IMR-90 (cell line): ENCODE results near the gene DISP2. TPM values are rescaled to one million over a fixed set of nuclear protein-coding genes. Genes with fewer than 3 reads are reported as not detected.

Experiments
- ATAC-seq: fragments of 200-7000 bp; cut with Tn5 transposase; 2 replicates; pipeline ENCODE4 v1.9.1; 2020; ENCODE audit warnings: low read depth, mild to moderate bottlenecking, moderate library complexity
- BruUV-seq: library from RNA; stranded (reverse); fragments of 400-500 nt; replicated peaks from 2 replicates; lab custom pipeline; 2021; lab: Mats Ljungman, UMichigan
- CTCF ChIA-PET: fragments of 300-600 bp; formaldehyde crosslinking; extraction: SDS; loops from one replicate; lab custom pipeline; 2021; ENCODE audit warnings: antibody characterized with exemption; lab: Yijun Ruan, JAX
- POLR2A ChIA-PET: fragments of 300-600 bp; sonication (Branson Sonifier 250); formaldehyde crosslinking; loops from one replicate; lab custom pipeline; 2022; ENCODE audit warnings: antibody characterized with exemption; ENCODE audit not compliant: unreplicated experiment; lab: Charles Lee
- DNase-seq: peaks from one replicate; pipeline ENCODE4 v3.0.0; 2013
- H2AFZ ChIP-seq: replicated peaks from 2 replicates; pipeline ENCODE3; 2013; ENCODE audit warnings: low read length, mild to moderate bottlenecking; ENCODE audit not compliant: poor library complexity
- H2AK5ac ChIP-seq: 2 replicates; pipeline ENCODE4 v1.6.1; 2013; ENCODE audit warnings: low read depth, low read length, inconsistent platforms
- H2AK9ac ChIP-seq: replicated peaks from 2 replicates; pipeline ENCODE3; 2013; ENCODE audit warnings: mild to moderate bottlenecking, low read depth, low read length, moderate library complexity; ENCODE audit not compliant: poor library complexity
- H2BK120ac ChIP-seq: 2 replicates; pipeline ENCODE4 v1.6.1; 2013; ENCODE audit warnings: low read depth, low read length, inconsistent platforms
- H2BK15ac ChIP-seq: 3 replicates; pipeline ENCODE4 v1.6.1; 2013; ENCODE audit warnings: low read depth, low read length, inconsistent platforms
- H2BK20ac ChIP-seq: 2 replicates; pipeline ENCODE4 v1.6.1; 2013; ENCODE audit warnings: low read depth, mild to moderate bottlenecking, inconsistent platforms, low read length, moderate library complexity
- H2BK5ac ChIP-seq: 2 replicates; pipeline ENCODE4 v1.6.1; 2013; ENCODE audit warnings: mild to moderate bottlenecking, low read depth, low read length, inconsistent platforms; ENCODE audit not compliant: poor library complexity, severe bottlenecking
- H3K14ac ChIP-seq: replicated peaks from 2 replicates; pipeline ENCODE4 v1.6.1; 2013; ENCODE audit warnings: low read depth, low read length, inconsistent platforms
- H3K18ac ChIP-seq: 2 replicates; pipeline ENCODE4 v1.6.1; 2013; ENCODE audit warnings: low read depth, low read length, control low read depth
- H3K23ac ChIP-seq: 2 replicates; pipeline ENCODE4 v1.6.1; 2013; ENCODE audit warnings: low read depth, low read length, inconsistent platforms
- H3K27ac ChIP-seq: 2 replicates; pipeline ENCODE4 v1.5.1; 2013; ENCODE audit warnings: mild to moderate bottlenecking, control low read depth, low read length; ENCODE audit not compliant: insufficient read depth
- H3K27me3 ChIP-seq: 2 replicates; pipeline ENCODE4 v1.6.1; 2013; ENCODE audit warnings: low read length; ENCODE audit not compliant: control insufficient read depth, insufficient read depth
- H3K36me3 ChIP-seq: 2 replicates; pipeline ENCODE4 v1.6.1; 2013; ENCODE audit warnings: low read length, mixed read lengths; ENCODE audit not compliant: control insufficient read depth, insufficient read depth
- H3K4ac ChIP-seq: 2 replicates; pipeline ENCODE4 v1.6.1; 2013; ENCODE audit warnings: low read depth, low read length, inconsistent platforms
- H3K4me1 ChIP-seq: 2 replicates; pipeline ENCODE4 v1.6.1; 2013; ENCODE audit warnings: low read length, mixed read lengths; ENCODE audit not compliant: control insufficient read depth, insufficient read depth
- H3K4me2 ChIP-seq: 2 replicates; pipeline ENCODE4 v1.6.1; 2013; ENCODE audit warnings: low read depth, mild to moderate bottlenecking, control low read depth, low read length, moderate library complexity
- H3K4me3 ChIP-seq: 2 replicates; pipeline ENCODE4 v1.5.1; 2013; ENCODE audit warnings: low read depth, mild to moderate bottlenecking, control low read depth, low read length, moderate library complexity; ENCODE audit not compliant: insufficient read depth
- H3K56ac ChIP-seq: 2 replicates; pipeline ENCODE4 v1.6.1; 2013; ENCODE audit warnings: low read length, inconsistent platforms; ENCODE audit not compliant: insufficient read depth; ENCODE audit errors: extremely low read depth
- H3K79me1 ChIP-seq, 2 experiments: 2 replicates each; pipeline ENCODE4 v1.6.1; 2013; ENCODE audit warnings: low read length in 2 of 2, inconsistent platforms in 1 of 2, low read depth in 1 of 2
- H3K9ac ChIP-seq: 2 replicates; pipeline ENCODE4 v1.6.1; 2013; ENCODE audit warnings: low read depth, low read length, control low read depth
- H3K9me1 ChIP-seq: 2 replicates; pipeline ENCODE4 v1.6.1; 2013; ENCODE audit warnings: low read length, inconsistent platforms; ENCODE audit not compliant: insufficient read depth
- H3K9me3 ChIP-seq: 2 replicates; pipeline ENCODE4 v1.6.1; 2013; ENCODE audit warnings: low read length; ENCODE audit not compliant: control insufficient read depth, insufficient read depth
- H4K20me1 ChIP-seq: 2 replicates; pipeline ENCODE4 v1.6.1; 2013; ENCODE audit warnings: low read length, inconsistent platforms; ENCODE audit not compliant: insufficient read depth
- H4K5ac ChIP-seq: 2 replicates; pipeline ENCODE4 v1.6.1; 2013; ENCODE audit warnings: mild to moderate bottlenecking, low read depth, low read length, control low read depth
- H4K8ac ChIP-seq, 2 experiments: 2 replicates each; pipeline ENCODE4 v1.6.1; 2013; ENCODE audit warnings: low read depth in 2 of 2, low read length in 2 of 2, control low read depth in 1 of 2, inconsistent platforms in 1 of 2
- H4K91ac ChIP-seq: 2 replicates; pipeline ENCODE4 v1.6.1; 2013; ENCODE audit warnings: low read depth, low read length, inconsistent platforms; ENCODE audit not compliant: insufficient read depth
- BHLHE40 ChIP-seq: fragments of 150-350 bp; IDR thresholded peaks from 2 replicates; pipeline ENCODE4 v1.6.1; 2016; ENCODE audit warnings: mild to moderate bottlenecking, low read depth, low read length
- CEBPB ChIP-seq: IDR thresholded peaks from 2 replicates; pipeline ENCODE4 v1.6.1; 2012; ENCODE audit warnings: low read depth, low read length, improper control_type of control experiment
- CHD1 ChIP-seq: IDR thresholded peaks from 2 replicates; pipeline ENCODE4 v1.6.1; 2012; ENCODE audit warnings: low read depth, low read length, improper control_type of control experiment
- ELK1 ChIP-seq: fragments of 150-350 bp; IDR thresholded peaks from 2 replicates; pipeline ENCODE4 v1.6.1; 2016; ENCODE audit warnings: low read depth, mild to moderate bottlenecking, low read length, moderate library complexity, borderline replicate concordance
- FOS ChIP-seq: fragments of 150-350 bp; IDR thresholded peaks from 2 replicates; pipeline ENCODE4 v1.6.1; 2016; ENCODE audit warnings: low read depth, low read length
- MAFK ChIP-seq: IDR thresholded peaks from 2 replicates; pipeline ENCODE4 v1.6.1; 2012; ENCODE audit warnings: low read depth, low read length, improper control_type of control experiment
- MAZ ChIP-seq: IDR thresholded peaks from 2 replicates; pipeline ENCODE4 v1.6.1; 2012; ENCODE audit warnings: low read depth, mild to moderate bottlenecking, low read length, improper control_type of control experiment, moderate library complexity, borderline replicate concordance
- MXI1 ChIP-seq: IDR thresholded peaks from 2 replicates; pipeline ENCODE4 v1.6.1; 2012; ENCODE audit warnings: low read depth, mild to moderate bottlenecking, low read length, moderate library complexity, borderline replicate concordance
- NFE2L2 ChIP-seq: fragments of 150-350 bp; IDR thresholded peaks from 2 replicates; pipeline ENCODE4 v1.6.1; 2016; ENCODE audit warnings: low read depth, mild to moderate bottlenecking, low read length
- RAD21 ChIP-seq: IDR thresholded peaks from 2 replicates; pipeline ENCODE4 v1.6.1; 2012; ENCODE audit warnings: low read length, improper control_type of control experiment
- RCOR1 ChIP-seq: IDR thresholded peaks from 2 replicates; pipeline ENCODE4 v1.6.1; 2012; ENCODE audit warnings: mild to moderate bottlenecking, low read length, improper control_type of control experiment; ENCODE audit not compliant: insufficient replicate concordance
- RFX5 ChIP-seq: IDR thresholded peaks from 2 replicates; pipeline ENCODE4 v1.8.0; 2012; ENCODE audit warnings: low read depth, mild to moderate bottlenecking, low read length, moderate library complexity
- SMC3 ChIP-seq: fragments of 150-350 bp; IDR thresholded peaks from 2 replicates; pipeline ENCODE4 v1.6.1; 2016; ENCODE audit warnings: low read depth, mild to moderate bottlenecking, antibody characterized with exemption, low read length, moderate library complexity
- WGBS, 2 experiments: methylation state at CpG; one replicate each; pipeline versions ENCODE4 v1.1.5 to v1.1.7; 2013; ENCODE audit warnings: missing lambda C conversion rate in 2 of 2; ENCODE audit not compliant: insufficient read length in 1 of 2; ENCODE audit errors: extremely low coverage in 2 of 2; 5-methylcytosine and 5-hydroxymethylcytosine counted together
- dilution Hi-C: fragments of 300-500 bp; cut with HindIII; formaldehyde crosslinking; loops from one replicate; pipeline ENCODE4 v1.14.3; 2018; ENCODE audit warnings: low sequenced_read_pairs; ENCODE audit not compliant: unreplicated experiment
- in situ Hi-C: fragments of 300-500 bp; cut with MboI; formaldehyde crosslinking; loops from 3 replicates; pipeline ENCODE4 v1.14.3; 2019; ENCODE audit warnings: low sequenced_read_pairs, inconsistent platforms, mixed read lengths
- intact Hi-C: fragments of 100-400 bp; cut with micrococcal nuclease; formaldehyde crosslinking; loops from 2 replicates; pipeline ENCODE4 v1.10.0; 2022
- polyA plus RNA-seq, 3 experiments: library from polyadenylated mRNA; depleted of rRNA; stranded (reverse); fragments of >200 nt; gene quantifications; 2 replicates each; pipeline ENCODE4 v1.2.3, GENCODE V29; 2012; ENCODE audit warnings: low replicate concordance in 1 of 3
- total RNA-seq: library from RNA; depleted of rRNA; stranded (reverse); fragments of >200 nt; gene quantifications from 2 replicates; pipeline ENCODE4 v1.2.3, GENCODE V29; 2012
- TF ChIP-seq, protein P1 (sequence below): fragments of 150-350 bp; IDR thresholded peaks from 2 replicates; pipeline ENCODE4 v1.6.1; 2017; ENCODE audit warnings: mild to moderate bottlenecking, antibody characterized with exemption, low read length, low read depth

The DISP2 gene
- total and polyA plus RNA-seq, 2 of the 4 experiments (the other 2 are of a cell fraction), result 0.34 to 0.36 TPM

DNA sequence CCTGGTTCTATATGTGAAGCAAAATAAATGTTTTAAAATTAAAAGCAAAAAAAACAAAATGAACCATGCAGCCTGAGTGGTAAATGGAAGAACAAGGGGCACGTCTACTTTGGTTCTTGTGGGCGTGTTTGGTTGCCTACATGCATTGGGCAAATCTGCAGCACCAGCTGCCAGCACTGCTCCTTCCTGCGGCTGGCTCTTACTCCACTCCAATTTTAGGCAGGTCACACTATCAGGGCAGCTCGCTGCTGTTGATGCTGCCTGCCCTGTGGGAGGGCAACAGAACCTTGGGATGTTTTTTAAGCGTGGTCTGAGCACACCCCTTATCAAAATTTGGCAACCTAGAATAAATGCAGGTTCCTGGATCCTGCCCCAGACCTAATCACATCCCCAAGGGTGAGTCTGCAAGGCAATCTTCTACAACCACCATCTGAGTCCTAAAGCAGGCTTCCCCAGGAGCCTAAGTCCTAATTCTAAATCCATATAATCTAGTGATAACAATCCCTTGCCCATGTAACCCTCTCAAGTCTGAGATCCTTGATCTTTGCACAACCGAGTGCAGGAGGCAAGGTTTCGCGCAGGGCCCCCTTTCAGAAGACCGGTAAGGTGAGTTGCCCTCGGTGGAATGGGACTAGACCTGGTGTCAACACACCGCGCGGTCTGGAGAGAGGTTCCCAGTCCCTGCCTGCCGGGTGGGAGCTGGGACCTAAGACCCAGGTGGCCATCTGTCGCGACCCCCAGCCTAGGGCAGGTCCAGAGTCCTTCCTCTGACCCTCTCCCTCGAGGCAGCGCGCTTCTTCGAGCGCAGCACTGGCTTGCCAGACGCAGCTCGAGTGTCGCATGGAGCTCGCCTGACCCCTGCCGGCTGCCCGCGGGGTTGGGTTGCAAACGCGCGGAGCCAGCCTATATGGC is 63.5 kb downstream of the DISP2 start:
- Histone ChIP-seq H3K18ac (no peak overlapping the region), H3K79me1 (no peaks in the 10 kb centered on the region), H3K27ac (no peak overlapping the region), H3K9me1 (no peaks in the 10 kb centered on the region), H2BK20ac (no peak overlapping the region), H2AK5ac (0 out of 2 replicates have a peak overlapping the region, but pooled peaks have one; percentile 20), H2AK9ac (peak overlapping the region; percentile 96), H4K20me1 (peaks cover 3% of the 10 kb centered on the region; the same call in 1 of the 2 replicates), H3K56ac (no peak overlapping the region), H3K23ac (no peak overlapping the region), H3K4me1 (no peaks in the 10 kb centered on the region), H3K14ac (no peak overlapping the region), H3K9ac (0 out of 2 replicates have a peak overlapping the region, but pooled peaks have one; percentile 4), H3K9me3 (no peaks in the 10 kb centered on the region), H4K5ac (no peak overlapping the region), H2BK5ac (no peak overlapping the region), H4K8ac (no peak overlapping the region; a peak in 1 of 4 replicates), H3K4me3 (no peak overlapping the region), H2AFZ (peak overlapping the region; percentile 88), H3K4me2 (peak overlapping the region; percentile 84), H2BK120ac (no peak overlapping the region), H3K36me3 (peaks cover 9% of the 10 kb centered on the region), H3K27me3 (no peaks in the 10 kb centered on the region; the same call in 1 of the 2 replicates), H2BK15ac (no peak overlapping the region), H3K4ac (no peak overlapping the region), H4K91ac (no peak overlapping the region)
- POLR2A ChIA-PET, result interaction anchor here (0.6 kb wide), 1 partner anchor 1759 kb away, joined by 20 read pairs; no protein-coding TSS in a partner anchor
- in situ Hi-C loops, result loop anchor here (5.0 to 10.0 kb wide), 3 partner anchors 99 to 377 kb away; partner anchors contain the start of gene INAFM2
- dilution Hi-C loops, result no loop called here
- peak; percentile 52 for DNase-seq
- no TSS peak for BruUV-seq
- ATAC-seq, result peak; percentile 99
- WGBS, 2 experiments, result 0% methylated on average over 2 of the region's 31 CpGs; no CpG with 5 or more reads in 1 of the 2 experiments
- CTCF ChIA-PET, result interaction anchor here (0.7 to 1.6 kb wide), 3 partner anchors 16 to 93 kb away, joined by 4 to 5 read pairs (median 5); partner anchors contain the start of gene IVD
- intact Hi-C loops, result loop anchor here (1.0 kb wide), 5 partner anchors 53 to 142 kb away; partner anchors contain the start of genes CCDC9B and INAFM2
- peak; percentile 88 for TF ChIP-seq SMC3
- TF ChIP-seq BHLHE40, result no peak
- TF ChIP-seq FOS, result no peak
- TF ChIP-seq RAD21, result peak; percentile 96
- TF ChIP-seq CEBPB, result no peak
- TF ChIP-seq ELK1, result no peak
- TF ChIP-seq RCOR1, result no peak
- TF ChIP-seq MAZ, result peak; percentile 54; the same call in 1 of the 2 replicates
- no peak for TF ChIP-seq MXI1
- TF ChIP-seq CHD1, result no peak
- no peak for TF ChIP-seq RFX5
- TF ChIP-seq NFE2L2, result no peak
- TF ChIP-seq, protein P1, sequence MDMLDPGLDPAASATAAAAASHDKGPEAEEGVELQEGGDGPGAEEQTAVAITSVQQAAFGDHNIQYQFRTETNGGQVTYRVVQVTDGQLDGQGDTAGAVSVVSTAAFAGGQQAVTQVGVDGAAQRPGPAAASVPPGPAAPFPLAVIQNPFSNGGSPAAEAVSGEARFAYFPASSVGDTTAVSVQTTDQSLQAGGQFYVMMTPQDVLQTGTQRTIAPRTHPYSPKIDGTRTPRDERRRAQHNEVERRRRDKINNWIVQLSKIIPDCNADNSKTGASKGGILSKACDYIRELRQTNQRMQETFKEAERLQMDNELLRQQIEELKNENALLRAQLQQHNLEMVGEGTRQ, result no peak
- TF ChIP-seq MAFK, result no peak
